Ishikawa (cell line): ENCODE results near the gene EPS8L3.

Source experiments
- CEBPB ChIP-seq: IDR thresholded peaks from 2 replicates; pipeline ENCODE4 v1.6.1; 2012
- CREB1 ChIP-seq: IDR thresholded peaks from 2 replicates; pipeline ENCODE4 v1.6.1; 2012; ENCODE audit warnings: low read depth
- EGR1 ChIP-seq: IDR thresholded peaks from 2 replicates; pipeline ENCODE4 v1.6.1; 2012
- EP300 ChIP-seq: IDR thresholded peaks from 2 replicates; pipeline ENCODE4 v1.6.1; 2012; ENCODE audit warnings: borderline replicate concordance
- FOXM1 ChIP-seq: IDR thresholded peaks from 2 replicates; pipeline ENCODE4 v1.6.1; 2012; ENCODE audit warnings: low read depth, borderline replicate concordance
- MAX ChIP-seq: IDR thresholded peaks from 2 replicates; pipeline ENCODE4 v1.6.1; 2012
- NFIC ChIP-seq: IDR thresholded peaks from 2 replicates; pipeline ENCODE4 v1.6.1; 2012
- RAD21 ChIP-seq: IDR thresholded peaks from 2 replicates; pipeline ENCODE4 v1.6.1; 2012; ENCODE audit warnings: low read depth
- REST ChIP-seq: IDR thresholded peaks from 2 replicates; pipeline ENCODE4 v1.6.1; 2012; ENCODE audit warnings: low read depth, mild to moderate bottlenecking
- TAF1 ChIP-seq: IDR thresholded peaks from 2 replicates; pipeline ENCODE4 v1.6.1; 2012; ENCODE audit warnings: low read depth, mild to moderate bottlenecking
- TCF12 ChIP-seq: IDR thresholded peaks from 2 replicates; pipeline ENCODE4 v1.6.1; 2012; ENCODE audit warnings: low read depth
- TEAD4 ChIP-seq: IDR thresholded peaks from 2 replicates; pipeline ENCODE4 v1.6.1; 2012
- YY1 ChIP-seq: IDR thresholded peaks from 2 replicates; pipeline ENCODE4 v1.6.1; 2012; ENCODE audit warnings: low read depth
- ZBTB7A ChIP-seq: IDR thresholded peaks from 2 replicates; pipeline ENCODE4 v1.6.1; 2012; ENCODE audit warnings: low read depth
- TF ChIP-seq, protein P1 (sequence below): IDR thresholded peaks from 2 replicates; pipeline ENCODE4 v1.6.1; 2012

EPS8L3 gene

DNA sequence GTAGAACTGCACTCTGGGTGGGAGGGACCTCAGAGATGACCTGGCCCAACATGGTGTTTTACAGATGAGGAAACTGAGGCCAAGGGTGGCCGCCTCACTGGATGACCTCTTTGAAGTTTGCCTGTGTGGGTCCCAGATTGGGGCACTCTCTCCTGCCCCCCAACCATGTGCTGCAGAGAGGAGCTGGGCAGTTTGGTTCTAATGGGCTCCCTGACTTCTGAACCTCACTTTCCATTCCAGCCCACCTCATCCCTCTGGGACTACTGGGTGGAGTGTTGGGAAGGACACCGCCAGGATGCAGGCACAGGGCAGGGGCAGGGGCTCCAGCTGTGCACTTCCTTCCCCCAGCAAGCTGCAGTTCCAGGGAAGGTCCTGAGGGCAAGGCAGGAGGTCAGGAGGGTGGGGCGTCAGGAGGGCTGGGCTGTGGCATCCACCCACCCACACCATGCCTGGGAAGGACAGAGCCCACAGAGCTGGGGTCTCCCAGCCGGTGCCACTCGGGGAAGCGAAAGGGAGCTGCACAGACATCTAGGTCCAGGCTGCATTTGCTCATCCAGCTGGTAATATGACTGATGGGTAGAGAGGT lies 10.3 kb upstream of the EPS8L3 start:
- no peak for TF ChIP-seq REST
- TF ChIP-seq NFIC = no peak
- no peak for TF ChIP-seq CREB1
- TF ChIP-seq FOXM1 = no peak
- TF ChIP-seq TEAD4 = no peak
- no peak for TF ChIP-seq ZBTB7A
- no peak for TF ChIP-seq CEBPB
- no peak for TF ChIP-seq TAF1
- TF ChIP-seq RAD21 = no peak
- no peak for TF ChIP-seq YY1
- TF ChIP-seq EGR1 = no peak
- no peak for TF ChIP-seq MAX
- no peak for TF ChIP-seq TCF12
- no peak for TF ChIP-seq EP300

GRCh38 chr1:109773203-109773899 lies 9.6 kb upstream of the EPS8L3 start:
- TF ChIP-seq ZBTB7A = no peak
- no peak for TF ChIP-seq NFIC
- no peak for TF ChIP-seq TCF12
- no peak for TF ChIP-seq EGR1
- TF ChIP-seq REST = no peak
- TF ChIP-seq, protein P1, sequence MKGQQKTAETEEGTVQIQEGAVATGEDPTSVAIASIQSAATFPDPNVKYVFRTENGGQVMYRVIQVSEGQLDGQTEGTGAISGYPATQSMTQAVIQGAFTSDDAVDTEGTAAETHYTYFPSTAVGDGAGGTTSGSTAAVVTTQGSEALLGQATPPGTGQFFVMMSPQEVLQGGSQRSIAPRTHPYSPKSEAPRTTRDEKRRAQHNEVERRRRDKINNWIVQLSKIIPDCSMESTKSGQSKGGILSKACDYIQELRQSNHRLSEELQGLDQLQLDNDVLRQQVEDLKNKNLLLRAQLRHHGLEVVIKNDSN = peak; percentile 59; the same call in 1 of the 2 replicates
- TF ChIP-seq MAX = peak; percentile 81
- TF ChIP-seq YY1 = no peak
- TF ChIP-seq FOXM1 = no peak
- TF ChIP-seq RAD21 = peak; percentile 99
- TF ChIP-seq EP300 = no peak
- no peak for TF ChIP-seq TEAD4
- no peak for TF ChIP-seq CEBPB
- TF ChIP-seq TAF1 = no peak
- no peak for TF ChIP-seq CREB1

DNA sequence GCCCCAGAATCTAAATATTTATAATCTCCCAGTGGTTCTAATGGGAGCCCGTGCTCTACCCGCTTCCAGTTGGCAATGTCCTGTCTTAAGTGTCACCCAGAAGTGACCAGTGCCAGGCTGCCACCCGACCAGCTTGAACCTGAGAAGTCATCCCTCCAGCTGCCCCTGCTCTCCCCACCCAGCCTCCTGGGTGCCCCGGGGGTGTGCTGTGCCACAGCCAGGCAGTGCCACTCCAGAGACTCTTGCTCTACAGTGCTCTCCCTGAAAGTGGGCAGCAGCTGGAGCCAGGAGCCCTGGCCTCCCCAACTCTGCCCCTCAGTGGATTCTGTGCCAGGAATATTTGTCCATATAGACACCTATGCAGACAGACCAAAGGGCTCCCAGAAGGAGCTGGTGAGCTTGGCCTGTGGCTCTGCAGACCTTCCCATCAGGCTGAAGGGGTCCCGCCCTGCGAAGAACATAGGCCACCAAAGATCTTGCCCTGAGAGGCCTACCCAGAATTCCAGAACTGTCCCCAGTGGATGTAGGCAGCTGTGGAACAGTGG lies 9.0 kb upstream of the EPS8L3 start:
- TF ChIP-seq TCF12 = no peak

DNA sequence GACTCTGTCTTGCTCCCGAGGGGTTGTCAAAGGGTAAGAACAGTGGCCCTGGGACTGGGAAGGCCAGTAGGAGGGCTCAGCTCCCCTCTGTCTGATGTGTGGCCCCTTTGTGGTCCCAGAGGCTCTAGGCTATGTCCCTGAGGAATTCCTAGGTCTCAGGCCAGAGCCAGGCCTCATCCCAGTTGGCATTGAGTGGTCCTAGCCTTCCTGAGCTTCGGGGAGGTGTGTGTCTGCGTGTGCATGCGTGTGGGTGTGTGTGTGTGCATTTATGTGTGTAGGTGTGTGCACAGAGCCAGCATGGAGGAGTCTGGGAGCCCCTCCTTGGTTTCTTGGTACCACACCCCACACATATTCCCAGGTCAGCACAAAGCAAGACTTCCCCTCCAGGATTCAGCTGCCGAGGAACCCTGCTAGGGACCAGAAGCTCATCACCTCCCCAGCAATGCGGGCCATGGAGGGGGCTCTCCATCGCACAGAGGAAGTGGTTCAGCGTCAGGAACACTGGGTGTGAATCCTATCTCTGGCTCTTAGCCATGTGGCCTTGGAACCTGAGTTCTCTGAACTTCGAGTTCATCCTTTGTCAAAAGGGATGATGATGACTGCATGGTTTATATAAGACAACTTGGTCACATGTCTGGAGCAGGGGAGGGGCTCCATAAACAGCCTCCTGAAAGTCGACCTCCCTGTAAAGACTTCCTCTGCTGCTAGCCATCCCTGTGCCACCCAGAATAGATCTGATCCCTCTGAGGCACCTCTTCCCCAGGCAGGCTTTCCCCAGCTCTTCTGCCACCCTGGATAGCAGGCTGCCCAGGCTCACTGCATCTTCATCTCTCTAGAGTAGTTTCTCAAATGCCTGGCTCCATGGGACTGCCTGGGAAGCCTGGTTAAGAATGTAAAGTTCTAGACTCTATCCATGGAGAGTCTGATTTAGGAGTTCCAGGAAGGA lies 8.3 kb upstream of the EPS8L3 start:
- TF ChIP-seq TAF1 (no peak), YY1 (no peak)

DNA sequence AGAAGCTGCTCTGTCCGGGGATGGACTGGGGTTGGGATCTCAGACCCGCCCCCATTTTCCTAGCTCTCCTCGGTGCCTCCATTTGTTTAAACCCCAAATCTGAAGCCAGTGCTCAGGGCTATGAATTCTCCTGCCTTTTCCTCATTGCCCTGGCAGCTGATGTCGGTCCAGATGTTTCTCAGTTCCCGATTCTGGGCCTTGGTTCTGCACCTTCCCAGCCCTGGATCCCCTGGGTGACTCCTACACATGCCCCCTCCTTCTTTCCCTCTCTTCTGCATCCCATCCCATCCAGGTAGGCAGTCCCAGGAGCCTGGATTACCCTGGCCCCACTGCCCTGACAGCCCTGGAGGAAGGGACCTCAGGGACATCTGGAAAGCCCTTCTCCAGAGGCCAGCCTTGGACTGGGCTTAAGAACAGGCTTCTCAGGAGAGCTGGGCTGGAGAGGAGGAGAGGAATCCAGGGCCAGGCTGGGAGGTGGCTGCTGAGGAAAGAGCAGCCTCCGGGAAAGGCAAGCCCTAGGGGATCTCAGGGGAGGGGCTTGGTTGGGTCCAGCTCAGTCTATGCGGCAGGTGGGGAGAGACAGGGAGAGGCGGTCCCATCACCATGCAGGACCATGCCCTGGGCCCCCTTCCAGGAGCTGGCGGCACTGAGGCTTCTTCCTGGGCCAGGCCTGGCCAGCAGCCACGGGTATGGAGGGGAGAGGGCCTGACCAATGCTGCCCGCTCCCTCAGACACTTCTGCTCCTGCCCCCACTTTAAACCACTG lies 6.8 kb upstream of the EPS8L3 start:
- TF ChIP-seq EP300 = no peak
- TF ChIP-seq TAF1 = no peak
- no peak for TF ChIP-seq RAD21
- TF ChIP-seq, protein P1 = no peak
